Erythroblast (primary cell): Measurements from ENCODE around the gene ASPDH.

Experiments
- GATA1 ChIP-seq: IDR thresholded peaks from 2 replicates; pipeline ENCODE4 v1.6.1; 2011; ENCODE audit warnings: low read depth, mild to moderate bottlenecking, control low read depth, low read length, moderate library complexity
- POLR2A ChIP-seq: IDR thresholded peaks from 2 replicates; pipeline ENCODE4 v1.6.1; 2011; ENCODE audit warnings: mild to moderate bottlenecking, low read length

- no peak for TF ChIP-seq POLR2A
- TF ChIP-seq GATA1, result no peak
Measured at GRCh38 chr19:50554212-50554611, 40.5 kb upstream of the ASPDH start.
